Subcutaneous abdominal adipose tissue (tissue), 5 donors: ENCODE measurements around the gene L3MBTL1.

Experiments
- H3K27ac ChIP-seq: one replicate; pipeline ENCODE4 v1.7.0; 2013; ENCODE audit warnings: low read depth, mild to moderate bottlenecking, inconsistent platforms, low read length, moderate library complexity
- H3K27me3 ChIP-seq, 5 donors: one replicate each; pipeline ENCODE4 v1.7.0; 2013; ENCODE audit warnings: low read length in 5 of 5, inconsistent platforms in 1 of 5; ENCODE audit not compliant: control insufficient read depth in 5 of 5, insufficient read depth in 4 of 5
- H3K36me3 ChIP-seq, 5 donors: one replicate each; pipeline ENCODE4 v1.7.0; 2013; ENCODE audit warnings: low read length in 5 of 5; ENCODE audit not compliant: control insufficient read depth in 5 of 5, insufficient read depth in 5 of 5
- H3K4me1 ChIP-seq, 5 donors: one replicate each; pipeline ENCODE4 v1.7.0; 2013; ENCODE audit warnings: low read length in 5 of 5, mild to moderate bottlenecking in 3 of 5, moderate library complexity in 1 of 5; ENCODE audit not compliant: control insufficient read depth in 5 of 5, insufficient read depth in 5 of 5
- H3K4me3 ChIP-seq, 5 donors: one replicate each; pipeline ENCODE4 v1.7.0; 2013; ENCODE audit warnings: low read length in 5 of 5, low read depth in 1 of 5
- H3K9ac ChIP-seq, 5 donors: one replicate each; pipeline ENCODE4 v1.7.0; 2013; ENCODE audit warnings: low read length in 5 of 5, mild to moderate bottlenecking in 4 of 5, moderate library complexity in 3 of 5
- H3K9me3 ChIP-seq, 5 donors: one replicate each; pipeline ENCODE4 v1.7.0; 2013; ENCODE audit warnings: low read length in 5 of 5; ENCODE audit not compliant: control insufficient read depth in 5 of 5
- donor health status: healthy.
- donor health status: healthy.
- donor health status: healthy.
- donor health status: healthy.
- donor health status: healthy.

The L3MBTL1 gene

DNA sequence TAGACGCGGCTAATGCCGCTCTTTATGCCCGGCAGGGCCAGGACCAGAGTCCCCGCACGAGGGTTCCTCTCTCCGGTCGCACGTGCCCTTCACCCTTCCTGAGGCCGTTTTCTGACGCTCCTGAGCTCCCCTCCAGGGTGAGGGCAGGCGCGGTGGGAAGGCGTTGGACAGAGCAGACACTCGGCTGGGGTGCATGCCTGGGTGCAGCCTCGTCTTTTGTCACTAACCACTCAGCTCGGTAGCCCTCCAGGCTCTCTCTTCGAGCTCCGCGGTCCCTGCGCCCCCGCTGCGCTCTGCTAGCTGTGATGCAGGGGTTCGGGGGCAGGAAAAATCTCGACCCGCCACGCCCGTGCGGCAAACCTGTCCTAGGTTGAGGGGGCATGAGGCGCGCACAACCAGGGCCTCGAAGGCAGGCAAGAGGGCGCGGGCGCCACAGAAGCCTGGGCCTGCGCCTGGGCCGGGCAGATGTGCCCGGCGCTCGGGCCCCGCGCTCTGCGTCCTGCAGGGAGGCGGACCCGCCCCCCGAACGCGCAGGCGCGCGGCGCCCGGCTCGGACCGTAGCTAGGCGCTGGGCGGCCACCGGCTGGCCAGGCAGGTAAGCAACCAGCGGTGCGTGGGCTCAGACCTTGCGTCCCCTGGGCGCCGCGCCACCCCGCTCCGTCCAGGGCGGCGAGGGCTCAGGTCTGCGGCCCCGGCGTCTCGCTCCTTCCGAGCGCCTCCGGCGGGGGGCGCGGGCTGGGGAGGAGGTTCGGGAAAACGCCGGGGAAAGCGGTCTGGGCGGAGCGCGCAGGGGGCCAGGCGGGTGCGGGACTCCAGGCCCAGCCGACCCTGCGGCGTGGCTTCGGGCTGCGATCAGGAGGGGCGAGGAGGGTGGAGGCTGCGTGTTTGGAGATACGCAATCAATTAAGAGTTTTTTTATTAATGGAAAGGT, at the start of gene L3MBTL1:
Gene L3MBTL1 (plus strand): TSS at position 548 of the 931 bp plus-strand sequence. CDS start 5,807 bp downstream, outside the sequence.
- peaks cover 2 to 16% (median 14%) of the 10 kb centered on the region in 5 donors for H3K4me1 ChIP-seq
- H3K36me3 ChIP-seq = no peaks in the 10 kb centered on the region
- peak within 1 kb of the TSS in 4 of 5 donors; percentile 57 to 72 (median 64) for H3K4me3 ChIP-seq
- no peaks in the 10 kb centered on the region for H3K9me3 ChIP-seq
- H3K27ac ChIP-seq = no peak within 1 kb of the TSS
- H3K9ac ChIP-seq = peak within 1 kb of the TSS in 3 of 5 donors; percentile 43 to 62 (median 56)
- H3K27me3 ChIP-seq = peaks cover 0 to 9% (median 4%) of the 10 kb centered on the region in 5 donors

DNA sequence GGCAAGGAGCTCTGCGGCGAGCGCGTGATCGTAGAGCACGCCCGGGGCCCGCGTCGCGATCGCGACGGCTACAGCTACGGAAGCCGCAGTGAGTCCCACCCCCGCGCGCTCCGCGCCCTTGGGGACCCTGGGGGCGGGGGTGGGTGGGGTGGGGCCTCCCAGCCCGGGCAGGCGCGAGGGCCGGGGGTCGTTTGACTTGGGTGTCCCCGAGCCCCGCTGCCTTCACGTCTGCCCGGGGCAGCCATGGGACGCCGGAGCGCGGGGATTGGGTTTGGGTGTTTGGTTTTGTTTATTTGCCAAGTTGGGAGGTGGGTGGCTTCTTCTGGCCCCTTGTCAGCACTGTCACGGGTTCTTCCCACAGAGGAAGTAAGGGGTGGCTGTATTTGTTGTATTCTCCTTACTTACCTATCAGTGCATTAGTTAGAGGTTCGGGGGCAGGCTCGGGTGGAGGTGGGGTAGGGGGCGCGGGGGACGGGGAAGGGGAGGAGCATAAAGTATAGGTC, 49.0 kb upstream of the L3MBTL1 start:
- H3K4me1 ChIP-seq = peaks cover 0 to 26% (median 17%) of the 10 kb centered on the region in 5 donors
- H3K4me3 ChIP-seq = peak overlapping the region; percentile 81 to 94 (median 85)
- peak overlapping the region in 4 of 5 donors; percentile 84 to 99 (median 99) for H3K9ac ChIP-seq
- no peaks in the 10 kb centered on the region for H3K9me3 ChIP-seq
- peaks cover 31 to 43% (median 40%) of the 10 kb centered on the region in 5 donors for H3K36me3 ChIP-seq
- peak overlapping the region; percentile 99 for H3K27ac ChIP-seq
- no peaks in the 10 kb centered on the region for H3K27me3 ChIP-seq

DNA sequence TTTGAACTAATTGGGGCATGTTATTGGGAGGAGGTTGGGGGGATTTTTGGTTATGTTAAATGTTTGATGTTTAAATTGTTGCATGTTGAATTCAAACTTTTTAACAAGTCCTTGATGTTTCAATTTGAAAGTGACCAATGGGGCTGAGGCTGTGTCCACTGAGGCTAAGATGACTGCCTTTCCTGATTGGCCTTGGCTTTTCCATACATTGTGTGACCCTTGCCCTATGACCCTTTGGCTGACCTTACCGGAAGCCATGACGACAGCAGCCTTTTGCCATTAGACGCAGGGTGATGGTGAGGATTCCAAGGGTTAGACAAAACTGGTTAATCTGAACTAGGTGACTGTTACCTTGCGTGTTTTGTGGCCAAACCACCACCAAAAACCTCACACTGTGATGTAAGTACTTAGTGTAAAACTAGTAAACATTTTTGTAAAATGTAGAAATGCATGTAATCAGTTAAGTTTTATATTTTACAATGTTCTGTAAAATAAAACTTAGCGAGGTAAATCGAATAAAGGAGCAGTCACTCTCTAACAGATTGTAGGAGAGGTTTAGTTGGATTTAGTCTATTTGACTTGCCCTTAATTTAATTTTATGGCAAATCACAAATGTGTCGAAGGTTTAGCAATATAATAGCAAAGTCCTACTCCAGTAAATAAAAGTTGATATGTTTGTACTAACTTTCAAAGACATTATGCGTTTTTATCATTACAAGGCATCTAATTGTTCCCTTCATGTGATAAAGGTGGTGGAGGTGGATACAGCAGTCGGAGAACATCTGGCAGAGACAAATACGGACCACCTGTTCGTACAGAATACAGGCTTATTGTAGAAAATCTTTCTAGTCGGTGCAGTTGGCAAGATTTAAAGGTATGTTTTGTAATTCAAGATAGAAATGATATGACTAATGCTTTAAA, 48.2 kb upstream of the L3MBTL1 start:
- Histone ChIP-seq H3K4me3 (peak overlapping the region; percentile 81 to 94 (median 85)), H3K27me3 (no peaks in the 10 kb centered on the region), H3K36me3 (peaks cover 39 to 51% (median 49%) of the 10 kb centered on the region in 5 donors), H3K9me3 (no peaks in the 10 kb centered on the region), H3K27ac (peak overlapping the region; percentile 45), H3K9ac (peak overlapping the region in 4 of 5 donors; percentile 27 to 63 (median 40)), H3K4me1 (peaks cover 0 to 26% (median 17%) of the 10 kb centered on the region in 5 donors)

DNA sequence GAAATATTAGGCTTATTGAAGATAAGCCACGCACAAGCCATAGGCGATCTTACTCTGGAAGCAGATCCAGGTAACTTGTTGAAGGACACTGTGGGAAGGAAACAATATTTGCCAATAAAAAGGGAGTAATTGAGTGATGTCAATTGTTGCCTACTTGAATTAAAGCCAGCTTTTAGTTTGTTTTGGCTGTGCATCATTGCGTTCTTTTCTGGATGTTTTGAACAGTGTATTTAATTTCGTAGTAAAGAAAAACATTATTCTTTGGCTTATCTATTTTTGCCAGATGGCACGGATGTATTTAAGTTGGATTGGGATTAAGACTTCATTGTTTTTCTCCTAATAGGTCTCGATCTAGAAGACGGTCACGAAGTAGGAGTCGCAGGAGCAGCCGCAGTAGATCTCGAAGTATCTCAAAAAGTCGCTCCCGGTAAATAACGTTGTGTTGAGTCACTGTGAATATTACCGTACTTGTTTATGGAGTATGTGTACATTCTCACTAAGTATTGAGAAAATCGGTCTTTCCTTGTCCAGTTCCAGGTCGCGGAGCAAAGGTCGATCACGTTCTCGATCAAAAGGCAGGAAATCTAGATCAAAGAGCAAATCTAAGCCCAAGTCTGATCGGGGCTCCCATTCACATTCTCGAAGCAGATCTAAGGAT, 47.2 kb upstream of the L3MBTL1 start:
- no peaks in the 10 kb centered on the region for H3K9me3 ChIP-seq
- no peak overlapping the region for H3K9ac ChIP-seq
- H3K27me3 ChIP-seq = no peaks in the 10 kb centered on the region
- peaks cover 44 to 61% (median 58%) of the 10 kb centered on the region in 5 donors for H3K36me3 ChIP-seq
- H3K4me3 ChIP-seq = no peak overlapping the region
- H3K4me1 ChIP-seq = peaks cover 0 to 26% (median 17%) of the 10 kb centered on the region in 5 donors
- H3K27ac ChIP-seq = no peak overlapping the region

DNA sequence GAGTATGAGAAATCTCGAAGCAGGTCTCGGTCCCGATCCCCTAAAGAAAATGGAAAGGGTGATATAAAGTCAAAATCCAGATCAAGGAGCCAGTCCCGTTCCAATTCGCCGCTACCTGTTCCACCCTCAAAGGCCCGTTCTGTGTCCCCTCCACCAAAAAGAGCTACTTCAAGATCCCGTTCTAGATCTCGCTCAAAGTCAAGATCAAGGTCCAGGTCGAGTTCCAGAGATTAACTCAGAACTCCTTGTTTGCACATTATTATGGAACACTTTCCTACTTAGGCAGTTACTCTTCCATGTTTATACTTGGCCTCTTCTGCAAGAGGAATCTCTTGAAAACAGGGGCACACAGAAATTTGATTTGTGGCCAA, 46.7 kb upstream of the L3MBTL1 start:
- H3K36me3 ChIP-seq = peaks cover 45 to 66% (median 63%) of the 10 kb centered on the region in 5 donors
- no peak overlapping the region for H3K9ac ChIP-seq
- H3K4me3 ChIP-seq = no peak overlapping the region
- peaks cover 0 to 26% (median 17%) of the 10 kb centered on the region in 5 donors for H3K4me1 ChIP-seq
- H3K9me3 ChIP-seq = no peaks in the 10 kb centered on the region
- no peak overlapping the region for H3K27ac ChIP-seq
- H3K27me3 ChIP-seq = no peaks in the 10 kb centered on the region

DNA sequence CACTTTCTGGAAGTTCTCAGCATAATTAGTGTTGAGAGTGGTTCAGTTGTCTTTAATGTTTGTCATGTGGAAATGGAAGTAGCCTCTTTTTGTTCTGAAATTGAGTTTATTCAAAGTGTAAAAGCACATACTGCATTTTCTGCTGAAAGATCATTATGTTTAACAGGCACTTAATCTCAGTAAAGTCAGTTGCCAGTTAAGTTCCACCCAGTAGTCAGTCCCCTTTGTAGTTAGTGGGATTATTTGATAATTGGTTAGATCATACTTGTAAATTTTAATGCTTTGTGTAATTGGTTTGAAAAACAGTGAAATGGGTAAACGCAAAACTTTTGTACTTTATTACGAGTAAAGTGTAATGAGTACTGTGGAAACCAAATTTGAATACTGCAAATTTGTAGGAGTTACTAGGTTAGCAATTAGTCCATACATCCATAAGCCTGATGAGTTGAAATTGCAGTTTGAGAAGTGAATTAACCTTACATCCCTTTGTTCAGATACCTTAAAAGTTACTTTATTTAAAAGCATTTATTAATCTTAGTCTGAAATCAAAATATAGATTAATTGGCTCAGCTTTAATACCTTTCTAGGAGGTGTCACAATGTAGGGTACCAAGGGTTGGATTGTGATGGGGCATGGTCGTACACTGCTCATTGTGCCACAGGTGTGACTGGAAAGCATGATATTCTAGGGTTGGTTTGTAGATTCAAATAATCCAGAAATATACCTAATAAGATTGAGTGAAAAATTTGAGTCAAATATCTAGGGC, 45.4 kb upstream of the L3MBTL1 start:
- Histone ChIP-seq H3K4me3 (no peak overlapping the region), H3K36me3 (peaks cover 50 to 78% (median 68%) of the 10 kb centered on the region in 5 donors), H3K27me3 (no peaks in the 10 kb centered on the region), H3K9ac (no peak overlapping the region), H3K27ac (no peak overlapping the region), H3K4me1 (peaks cover 0 to 18% (median 13%) of the 10 kb centered on the region in 5 donors), H3K9me3 (no peaks in the 10 kb centered on the region)

DNA sequence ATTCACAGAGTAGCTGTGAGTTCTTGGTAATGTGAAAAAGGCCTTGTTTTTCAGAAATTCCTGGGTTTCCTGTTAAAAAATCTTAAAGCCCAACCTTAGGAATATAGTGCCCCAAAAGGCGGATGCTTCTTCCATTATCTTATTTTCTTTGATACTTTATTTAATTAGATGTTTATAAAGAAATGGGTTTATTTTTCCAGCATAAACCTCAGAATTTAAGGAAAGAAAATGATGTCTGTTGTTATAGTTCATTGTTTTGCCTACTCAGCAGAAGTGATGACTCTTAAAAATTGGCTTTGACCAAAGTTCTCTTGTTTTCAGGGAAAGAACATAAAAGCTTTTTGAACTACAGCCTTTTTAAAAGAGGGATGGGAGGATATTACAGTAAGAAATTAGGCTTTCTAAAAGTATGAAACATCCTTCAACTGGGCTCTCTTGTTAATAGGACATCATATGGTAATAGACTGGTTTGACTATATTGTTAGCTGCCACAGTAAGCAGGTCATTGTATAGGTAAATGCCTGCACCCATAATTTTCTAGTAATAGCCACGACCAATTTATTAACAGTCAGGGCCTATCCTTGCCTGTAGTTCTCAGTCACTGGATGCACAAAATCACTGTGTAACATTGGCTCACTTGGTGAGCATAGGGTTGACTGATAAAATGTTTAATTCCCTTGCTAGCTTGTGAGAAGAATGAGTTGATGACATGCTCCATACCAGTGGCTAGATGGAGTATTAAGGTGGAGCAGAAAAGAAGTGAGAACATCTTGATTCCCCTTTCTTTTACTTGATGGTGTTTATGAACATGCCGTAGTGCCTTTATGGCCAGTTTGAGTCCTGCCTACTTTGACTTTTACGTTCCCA, 44.6 kb upstream of the L3MBTL1 start:
- H3K27ac ChIP-seq = no peak overlapping the region
- peaks cover 50 to 80% (median 71%) of the 10 kb centered on the region in 5 donors for H3K36me3 ChIP-seq
- no peak overlapping the region for H3K9ac ChIP-seq
- no peaks in the 10 kb centered on the region for H3K9me3 ChIP-seq
- no peak overlapping the region for H3K4me3 ChIP-seq
- peaks cover 0 to 16% (median 12%) of the 10 kb centered on the region in 5 donors for H3K4me1 ChIP-seq
- H3K27me3 ChIP-seq = no peaks in the 10 kb centered on the region

DNA sequence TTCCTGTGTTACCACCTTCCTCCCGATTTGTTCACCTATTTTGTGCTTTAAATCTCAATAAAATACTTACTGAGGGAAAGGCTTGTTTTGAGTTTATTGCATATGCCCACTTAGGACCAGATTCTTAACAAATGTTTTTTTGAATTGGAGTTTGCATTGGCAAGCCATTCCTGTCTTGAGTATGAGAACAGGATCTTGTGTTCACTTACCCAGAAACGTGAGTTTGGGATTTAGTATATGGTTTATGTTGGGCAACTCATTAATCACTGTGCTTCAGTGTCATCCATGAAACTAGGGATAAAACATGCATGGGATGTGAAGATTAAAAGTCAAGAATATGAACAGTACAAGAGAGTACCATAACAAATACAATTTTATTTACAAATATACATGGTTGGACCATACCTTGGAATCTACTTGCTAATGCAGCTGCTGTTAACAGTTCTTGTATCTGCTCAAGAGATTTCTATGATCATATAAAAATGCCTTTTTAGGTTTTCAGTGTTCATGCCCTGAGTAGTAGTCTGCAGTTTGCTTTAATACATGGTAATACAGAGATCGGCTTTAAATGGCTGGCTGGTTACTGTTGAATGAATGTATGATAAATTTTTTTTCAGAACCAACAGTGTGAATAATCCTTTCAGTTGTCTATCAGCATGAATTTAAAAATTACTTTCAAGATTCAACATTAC, 43.8 kb upstream of the L3MBTL1 start:
- H3K9me3 ChIP-seq = no peaks in the 10 kb centered on the region
- H3K4me1 ChIP-seq = peaks cover 0 to 16% (median 12%) of the 10 kb centered on the region in 5 donors
- H3K36me3 ChIP-seq = peaks cover 50 to 85% (median 71%) of the 10 kb centered on the region in 5 donors
- H3K27ac ChIP-seq = no peak overlapping the region
- H3K9ac ChIP-seq = peak overlapping the region in 1 of 5 donors; percentile 7
- H3K4me3 ChIP-seq = no peak overlapping the region
- no peaks in the 10 kb centered on the region for H3K27me3 ChIP-seq
